Epithelial cell of esophagus (primary cell): Measurements from ENCODE around the gene SFXN5.

ENCODE experiments used
- DNase-seq: peaks from one replicate; pipeline ENCODE4 v3.0.0; 2010; ENCODE audit warnings: low read depth
- H3K4me3 ChIP-seq: 2 replicates; pipeline ENCODE4 v1.5.1; 2011; ENCODE audit warnings: mild to moderate bottlenecking, low read length, control low read depth
- TF ChIP-seq, protein P1 (sequence below): IDR thresholded peaks from 2 replicates; pipeline ENCODE4 v1.5.1; 2011; ENCODE audit warnings: low read depth, mild to moderate bottlenecking, low read length, control low read depth, inconsistent platforms; ENCODE audit not compliant: insufficient read depth; ENCODE audit errors: missing control alignments

The SFXN5 gene

DNA sequence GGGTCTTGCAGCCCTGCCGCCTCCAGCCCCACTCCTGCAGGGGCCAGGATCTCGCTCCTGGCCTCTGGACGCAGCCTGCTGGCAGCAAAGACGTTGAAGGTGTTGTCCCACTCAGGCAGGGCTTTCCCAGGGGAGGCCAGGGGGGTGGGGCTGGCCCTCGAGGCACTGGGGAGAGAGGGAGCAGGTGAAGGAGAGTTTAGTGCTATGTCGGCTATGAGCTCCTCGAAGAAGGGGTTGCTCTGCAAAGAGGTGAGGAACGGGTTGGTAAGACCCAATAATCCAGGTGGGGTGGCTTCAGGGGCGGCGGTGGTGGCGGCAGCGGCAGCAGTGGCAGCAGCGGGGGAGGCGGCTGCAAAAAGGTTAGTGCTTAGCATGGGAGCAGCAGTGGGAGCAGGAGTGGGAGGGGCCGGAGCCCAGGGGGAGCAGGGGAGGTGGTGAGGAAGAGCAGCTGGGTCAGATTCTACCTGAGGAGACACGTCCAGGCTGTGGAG, 9.7 kb upstream of the SFXN5 start:
- TF ChIP-seq, protein P1, sequence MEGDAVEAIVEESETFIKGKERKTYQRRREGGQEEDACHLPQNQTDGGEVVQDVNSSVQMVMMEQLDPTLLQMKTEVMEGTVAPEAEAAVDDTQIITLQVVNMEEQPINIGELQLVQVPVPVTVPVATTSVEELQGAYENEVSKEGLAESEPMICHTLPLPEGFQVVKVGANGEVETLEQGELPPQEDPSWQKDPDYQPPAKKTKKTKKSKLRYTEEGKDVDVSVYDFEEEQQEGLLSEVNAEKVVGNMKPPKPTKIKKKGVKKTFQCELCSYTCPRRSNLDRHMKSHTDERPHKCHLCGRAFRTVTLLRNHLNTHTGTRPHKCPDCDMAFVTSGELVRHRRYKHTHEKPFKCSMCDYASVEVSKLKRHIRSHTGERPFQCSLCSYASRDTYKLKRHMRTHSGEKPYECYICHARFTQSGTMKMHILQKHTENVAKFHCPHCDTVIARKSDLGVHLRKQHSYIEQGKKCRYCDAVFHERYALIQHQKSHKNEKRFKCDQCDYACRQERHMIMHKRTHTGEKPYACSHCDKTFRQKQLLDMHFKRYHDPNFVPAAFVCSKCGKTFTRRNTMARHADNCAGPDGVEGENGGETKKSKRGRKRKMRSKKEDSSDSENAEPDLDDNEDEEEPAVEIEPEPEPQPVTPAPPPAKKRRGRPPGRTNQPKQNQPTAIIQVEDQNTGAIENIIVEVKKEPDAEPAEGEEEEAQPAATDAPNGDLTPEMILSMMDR = no peak
- H3K4me3 ChIP-seq = no peak overlapping the region
- no peak for DNase-seq

DNA sequence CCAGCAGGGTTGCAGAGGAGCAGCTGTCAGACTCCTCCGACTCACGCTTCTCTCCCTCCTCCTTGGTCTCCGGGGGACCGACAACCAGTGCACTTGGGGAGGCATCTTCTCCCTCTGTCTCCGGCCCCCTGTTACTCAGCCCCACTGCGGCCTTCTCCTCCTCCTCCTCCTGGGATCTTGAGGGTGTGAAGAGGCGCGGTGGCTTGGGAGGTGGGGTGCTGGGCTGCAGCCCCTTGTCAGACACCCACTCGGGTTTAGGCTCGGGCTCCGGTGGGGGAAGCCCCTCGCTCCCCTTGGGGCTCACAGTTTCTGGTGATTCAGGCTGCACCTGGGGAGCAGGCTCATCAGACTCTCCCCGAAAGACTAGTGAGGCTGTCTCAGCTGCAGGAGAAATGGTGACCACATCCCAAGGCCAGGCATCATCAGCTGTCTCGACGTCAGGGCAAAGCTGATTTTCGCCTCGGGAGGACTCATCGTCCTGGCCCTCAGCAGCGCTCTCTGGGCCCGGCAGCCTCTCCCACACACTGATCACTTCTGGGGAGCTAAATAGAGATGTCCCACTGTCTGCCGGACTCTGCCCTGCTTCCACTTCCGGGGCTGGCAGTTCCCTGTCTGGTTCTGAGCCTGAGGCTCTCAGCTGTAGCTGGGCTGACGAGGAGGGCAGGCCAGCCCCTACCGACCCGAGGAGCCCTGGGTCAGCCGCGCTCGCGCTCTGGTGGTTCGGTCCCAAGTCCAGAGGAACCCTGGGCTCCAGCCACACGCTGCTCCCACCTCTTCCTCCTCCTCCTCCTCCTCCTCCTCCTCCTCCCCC, 9.0 kb upstream of the SFXN5 start:
- no peak for DNase-seq
- TF ChIP-seq, protein P1 = no peak
- no peak overlapping the region for H3K4me3 ChIP-seq

DNA sequence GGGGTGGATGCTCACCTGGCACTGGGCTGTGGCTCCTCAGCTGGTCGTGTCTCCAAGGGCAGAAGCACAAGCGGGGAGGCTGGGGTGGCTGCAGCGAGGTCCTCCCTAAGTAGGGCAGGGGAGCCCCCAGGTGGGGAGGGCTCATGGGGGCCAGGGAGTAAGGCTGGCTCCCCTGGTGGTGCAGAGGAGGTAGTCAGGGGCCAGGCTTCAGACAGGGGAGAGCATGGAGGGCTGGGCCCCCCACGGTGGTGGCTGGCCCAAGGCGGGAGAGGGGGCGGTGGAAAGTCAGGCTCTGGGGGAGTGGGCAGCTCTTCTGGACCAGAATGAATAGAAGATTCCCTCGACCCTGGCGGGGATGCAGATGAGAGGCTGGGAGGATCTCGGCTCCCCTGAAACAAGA, 8.1 kb upstream of the SFXN5 start:
- TF ChIP-seq, protein P1 = no peak
- no peak overlapping the region for H3K4me3 ChIP-seq
- no peak for DNase-seq

DNA sequence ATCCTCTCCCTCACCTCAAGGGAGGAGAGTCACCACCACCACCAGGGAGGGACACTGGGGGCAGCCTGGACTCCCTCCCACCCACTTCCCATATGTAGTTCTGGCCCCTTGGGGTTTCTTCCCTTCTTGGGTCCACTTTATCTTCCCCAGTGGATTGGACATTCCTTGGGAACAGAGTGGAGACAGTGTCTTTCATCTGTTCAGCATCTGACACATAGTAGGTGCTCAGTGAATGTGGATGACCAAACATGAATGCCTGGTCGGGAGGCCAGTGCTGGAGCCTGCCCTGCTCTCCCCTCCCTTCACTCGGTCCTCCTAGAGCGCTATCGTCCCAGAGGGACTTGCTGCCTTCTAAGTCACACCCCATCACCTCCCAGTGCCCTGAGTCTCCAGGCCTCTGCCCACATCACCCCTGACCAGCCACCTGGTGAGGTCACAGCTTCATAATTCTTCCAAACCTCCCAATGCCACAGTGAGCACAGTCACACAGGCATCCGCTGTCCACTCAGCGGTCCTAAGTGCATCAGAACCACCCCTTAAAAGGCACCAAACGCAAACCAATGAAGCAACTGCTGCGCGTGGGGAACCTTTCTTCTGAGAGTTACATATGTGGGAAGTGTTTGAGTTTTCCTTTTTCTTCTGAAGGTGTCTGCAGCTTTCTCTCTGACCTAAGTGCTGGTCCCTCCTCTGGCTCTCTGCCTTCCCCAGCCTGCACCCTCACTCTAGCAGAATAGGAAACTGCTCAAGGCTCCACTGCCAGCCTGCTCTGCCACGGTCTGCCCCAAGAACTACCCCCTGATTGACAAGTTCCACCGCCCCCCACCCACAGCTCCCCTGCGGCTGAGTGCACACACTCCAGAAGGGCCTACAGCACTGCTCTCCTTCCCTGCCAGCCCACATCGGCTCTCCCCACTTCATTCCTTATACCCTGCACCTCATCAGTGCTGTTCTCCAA, 7.2 kb upstream of the SFXN5 start:
- DNase-seq = no peak
- TF ChIP-seq, protein P1 = no peak
- no peak overlapping the region for H3K4me3 ChIP-seq

DNA sequence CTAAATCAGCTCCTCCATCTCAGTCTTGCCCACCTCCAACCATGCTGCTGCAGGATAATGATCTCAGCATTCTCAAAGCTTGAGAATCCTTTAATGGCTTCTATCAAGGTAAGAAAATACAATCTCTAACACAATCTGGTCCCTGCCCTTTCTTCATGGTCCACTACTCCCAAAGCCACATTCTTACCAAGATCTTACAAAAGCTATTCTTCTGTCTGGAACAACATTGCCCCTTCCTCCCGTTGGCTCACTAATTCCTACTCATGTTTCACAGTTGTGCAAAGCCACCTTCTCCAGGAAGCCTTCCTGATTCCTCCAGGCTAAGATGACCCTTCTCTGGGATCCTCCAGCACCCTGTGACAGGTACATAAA, 5.9 kb upstream of the SFXN5 start:
- no peak overlapping the region for H3K4me3 ChIP-seq
- no peak for DNase-seq
- TF ChIP-seq, protein P1 = no peak

DNA sequence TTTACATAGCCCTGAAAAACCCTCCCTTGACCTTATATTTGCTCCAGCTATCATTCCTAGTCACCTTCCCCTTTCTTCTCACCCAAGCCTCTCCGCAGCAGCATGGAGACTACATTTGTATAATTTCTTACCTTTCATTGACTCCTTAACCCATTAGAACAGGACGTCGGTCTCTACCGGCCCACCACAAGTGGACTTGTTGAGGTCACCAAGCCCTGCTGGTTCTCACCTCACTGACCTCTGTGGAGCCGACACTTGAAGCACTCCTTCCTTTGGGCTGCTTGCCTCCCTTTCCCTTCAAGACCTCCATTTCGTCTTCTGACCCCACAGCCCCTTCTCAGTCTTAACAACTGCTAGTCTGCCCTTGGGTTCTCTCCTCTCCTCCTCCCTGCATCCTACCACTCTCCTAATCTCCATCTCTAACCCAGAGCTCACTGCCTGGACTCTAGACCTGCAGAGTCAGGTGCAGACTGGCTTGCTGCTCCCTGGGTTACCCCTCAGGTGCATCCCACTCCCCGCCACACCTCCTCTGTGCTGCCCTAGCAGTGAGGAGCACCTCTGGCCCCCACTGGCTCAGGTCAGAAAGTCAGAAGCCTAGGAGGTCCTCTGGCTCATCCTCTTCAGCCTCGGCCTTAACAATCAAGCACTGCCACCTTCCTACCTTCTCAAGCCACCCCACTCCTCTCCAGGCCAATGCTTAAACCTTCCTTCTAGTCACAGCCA, 5.3 kb upstream of the SFXN5 start:
- no peak for DNase-seq
- no peak overlapping the region for H3K4me3 ChIP-seq
- TF ChIP-seq, protein P1 = no peak
